ENCODE results near the gene LSM3.

DNA sequence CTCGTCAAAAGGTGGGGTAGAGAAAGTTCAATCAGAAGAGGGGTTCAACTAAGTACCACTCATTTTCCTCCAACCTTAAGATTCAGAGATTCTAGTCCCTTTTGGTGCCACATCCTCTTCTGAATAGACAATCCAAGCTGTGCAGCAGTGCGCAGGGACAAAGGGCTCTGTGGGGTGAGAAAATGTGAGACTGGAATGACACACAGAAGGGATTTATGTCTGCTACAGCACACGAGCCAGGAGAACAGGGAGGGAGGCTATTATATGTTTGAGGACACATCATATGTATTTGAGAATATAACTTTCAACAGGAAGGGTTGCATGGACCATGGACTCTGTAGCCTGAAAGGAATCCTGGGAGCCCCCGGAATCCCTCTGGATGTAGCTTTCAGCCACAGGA lies 33.0 kb downstream of the LSM3 start:
- TF ChIP-seq, protein P1, sequence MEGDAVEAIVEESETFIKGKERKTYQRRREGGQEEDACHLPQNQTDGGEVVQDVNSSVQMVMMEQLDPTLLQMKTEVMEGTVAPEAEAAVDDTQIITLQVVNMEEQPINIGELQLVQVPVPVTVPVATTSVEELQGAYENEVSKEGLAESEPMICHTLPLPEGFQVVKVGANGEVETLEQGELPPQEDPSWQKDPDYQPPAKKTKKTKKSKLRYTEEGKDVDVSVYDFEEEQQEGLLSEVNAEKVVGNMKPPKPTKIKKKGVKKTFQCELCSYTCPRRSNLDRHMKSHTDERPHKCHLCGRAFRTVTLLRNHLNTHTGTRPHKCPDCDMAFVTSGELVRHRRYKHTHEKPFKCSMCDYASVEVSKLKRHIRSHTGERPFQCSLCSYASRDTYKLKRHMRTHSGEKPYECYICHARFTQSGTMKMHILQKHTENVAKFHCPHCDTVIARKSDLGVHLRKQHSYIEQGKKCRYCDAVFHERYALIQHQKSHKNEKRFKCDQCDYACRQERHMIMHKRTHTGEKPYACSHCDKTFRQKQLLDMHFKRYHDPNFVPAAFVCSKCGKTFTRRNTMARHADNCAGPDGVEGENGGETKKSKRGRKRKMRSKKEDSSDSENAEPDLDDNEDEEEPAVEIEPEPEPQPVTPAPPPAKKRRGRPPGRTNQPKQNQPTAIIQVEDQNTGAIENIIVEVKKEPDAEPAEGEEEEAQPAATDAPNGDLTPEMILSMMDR (conservative IDR thresholded peaks at IDR 0.05; ENCODE audit: low read length) = no peak
- TF ChIP-seq EZH2phosphoT487 (IDR thresholded peaks at IDR 0.05; ENCODE audit: borderline replicate concordance, low read depth, low read length) = no peak
